Tibial artery (tissue), 4 donors: Measurements from ENCODE around the gene TSPAN9.

Experiments
- DNase-seq, 2 donors: peaks; one replicate each; pipeline ENCODE4 v3.0.0-alpha.2; 2019
- H3K27ac ChIP-seq, 2 donors: fragments of 200-600 bp; sonication (generic) in 1 of 2; 1 replicate in 1 of 2; 2 replicates in 1 of 2; pipeline ENCODE4 v1.5.1; 2018 to 2019; ENCODE audit warnings: mild to moderate bottlenecking in 1 of 2
- H3K27me3 ChIP-seq, 2 donors: fragments of 200-600 bp; sonication (generic) in 1 of 2; one replicate each; pipeline versions ENCODE4 v1.5.1 to v1.6.0; 2016 to 2019
- H3K36me3 ChIP-seq, 3 donors: fragments of 200-600 bp; sonication (generic) in 2 of 3; one replicate each; pipeline ENCODE4 v1.5.1; 2016 to 2019; ENCODE audit warnings: mild to moderate bottlenecking in 2 of 3
- H3K4me1 ChIP-seq, 4 donors: fragments of 200-600 bp; sonication (generic) in 2 of 4; 1 replicate in 3 of 4; 2 replicates in 1 of 4; pipeline ENCODE4 v1.5.1; 2016 to 2019
- H3K4me3 ChIP-seq, 2 donors: fragments of 200-600 bp; sonication (generic) in 1 of 2; 1 replicate in 1 of 2; 2 replicates in 1 of 2; pipeline ENCODE4 v1.5.1; 2018 to 2019; ENCODE audit warnings: mild to moderate bottlenecking in 2 of 2
- H3K9me3 ChIP-seq, 3 donors: fragments of 200-600 bp; sonication (generic) in 1 of 3; one replicate each; pipeline ENCODE4 v1.5.1; 2016 to 2019
- CTCF ChIP-seq, 2 experiments: fragments of 200-600 bp in 1 of 2; fragments of 450-650 bp in 1 of 2; IDR thresholded peaks; one replicate each; pipeline ENCODE4 v1.5.1; 2017 to 2019; ENCODE audit warnings: antibody characterized with exemption in 2 of 2, mild to moderate bottlenecking in 1 of 2, moderate library complexity in 1 of 2
- intact Hi-C: fragments of 100-400 bp; cut with DNase I; formaldehyde crosslinking; loops from one replicate; pipeline ENCODE4 v1.15.0; 2023; ENCODE audit warnings: low total_unique reads

The TSPAN9 gene

GRCh38 chr12:3267690-3268089, 190.5 kb downstream of the TSPAN9 start:
- H3K36me3 ChIP-seq = no peaks in the 10 kb centered on the region
- no peaks in the 10 kb centered on the region for H3K27me3 ChIP-seq
- H3K4me3 ChIP-seq = no peak overlapping the region
- peaks cover 0 to 22% (median 3%) of the 10 kb centered on the region in 4 donors for H3K4me1 ChIP-seq
- intact Hi-C loops = no loop called here
- TF ChIP-seq CTCF (IDR thresholded peaks at IDR 0.05) = no peak
- H3K9me3 ChIP-seq = no peaks in the 10 kb centered on the region
- H3K27ac ChIP-seq = no peak overlapping the region
- DNase-seq = no peak

- no peak for TF ChIP-seq CTCF (IDR thresholded peaks at IDR 0.05)
- Histone ChIP-seq H3K27me3 (no peaks in the 10 kb centered on the region), H3K27ac (no peak overlapping the region), H3K4me3 (no peak overlapping the region), H3K4me1 (peaks cover 0 to 15% (median 10%) of the 10 kb centered on the region in 4 donors), H3K9me3 (no peaks in the 10 kb centered on the region), H3K36me3 (no peaks in the 10 kb centered on the region)
- no peak for DNase-seq
- intact Hi-C loops = no loop called here
Observed at GRCh38 chr12:3269594-3269993, 192.4 kb downstream of the TSPAN9 start.

- H3K27ac ChIP-seq = no peak overlapping the region
- intact Hi-C loops = no loop called here
- H3K4me3 ChIP-seq = no peak overlapping the region
- no peaks in the 10 kb centered on the region for H3K36me3 ChIP-seq
- H3K9me3 ChIP-seq = no peaks in the 10 kb centered on the region
- no peak for DNase-seq
- no peaks in the 10 kb centered on the region for H3K27me3 ChIP-seq
- TF ChIP-seq CTCF (IDR thresholded peaks at IDR 0.05) = no peak
- H3K4me1 ChIP-seq = peaks cover 0 to 19% (median 16%) of the 10 kb centered on the region in 4 donors
Observed at GRCh38 chr12:3271146-3271545, 194.0 kb downstream of the TSPAN9 start.

- intact Hi-C loops = no loop called here
- H3K27me3 ChIP-seq = no peaks in the 10 kb centered on the region
- no peak for DNase-seq
- no peaks in the 10 kb centered on the region for H3K9me3 ChIP-seq
- peaks cover 0 to 19% (median 16%) of the 10 kb centered on the region in 4 donors for H3K4me1 ChIP-seq
- no peak for TF ChIP-seq CTCF (IDR thresholded peaks at IDR 0.05)
- H3K36me3 ChIP-seq = no peaks in the 10 kb centered on the region
- no peak overlapping the region for H3K4me3 ChIP-seq
- H3K27ac ChIP-seq = no peak overlapping the region
Observed at GRCh38 chr12:3271639-3272038, 194.5 kb downstream of the TSPAN9 start.

GRCh38 chr12:3272958-3273357, 195.8 kb downstream of the TSPAN9 start:
- Histone ChIP-seq H3K4me1 (peaks cover 0 to 19% (median 16%) of the 10 kb centered on the region in 4 donors), H3K4me3 (no peak overlapping the region), H3K27ac (peak overlapping the region; percentile 17 to 48), H3K36me3 (peaks cover 0 to 7% (median 7%) of the 10 kb centered on the region in 3 donors), H3K9me3 (no peaks in the 10 kb centered on the region), H3K27me3 (no peaks in the 10 kb centered on the region)
- no peak for TF ChIP-seq CTCF (IDR thresholded peaks at IDR 0.05)
- DNase-seq = no peak
- intact Hi-C loops = no loop called here

- TF ChIP-seq CTCF (IDR thresholded peaks at IDR 0.05) = no peak
- no peak overlapping the region for H3K4me3 ChIP-seq
Observed at GRCh38 chr12:3273409-3273853, 196.3 kb downstream of the TSPAN9 start.

More at GRCh38 chr12:3273409-3273853, 196.3 kb downstream of the TSPAN9 start:
- peak overlapping the region; percentile 17 to 48 for H3K27ac ChIP-seq
- H3K36me3 ChIP-seq = peaks cover 0 to 7% (median 7%) of the 10 kb centered on the region in 3 donors
- intact Hi-C loops = no loop called here
- no peaks in the 10 kb centered on the region for H3K9me3 ChIP-seq
- DNase-seq = no peak
- H3K27me3 ChIP-seq = no peaks in the 10 kb centered on the region
- H3K4me1 ChIP-seq = peaks cover 0 to 19% (median 16%) of the 10 kb centered on the region in 4 donors
